Activated gamma-delta T cell (primary cell): ENCODE results near the gene PMS1.
"Not testable (repeated sequence)": the region's sequence is repeated elsewhere in the genome, so short reads cannot be mapped to it uniquely, and the experiment has no call there.

Experiments used
- DNase-seq: peaks from one replicate; lab custom pipeline; 2025; lab: John Stamatoyannopoulos, UW

Gene PMS1

GRCh38 chr2:189818249-189819038 is 34.2 kb downstream of the PMS1 start:
- DNase-seq: no peak

GRCh38 chr2:189819297-189819704 is 35.1 kb downstream of the PMS1 start:
- no peak for DNase-seq

- no peak for DNase-seq
Measured at GRCh38 chr2:189821953-189822748, 37.9 kb downstream of the PMS1 start.

- DNase-seq: no peak
Measured at GRCh38 chr2:189824694-189825396, 40.6 kb downstream of the PMS1 start.

GRCh38 chr2:189826039-189826438 is 41.8 kb downstream of the PMS1 start:
- no peak for DNase-seq

GRCh38 chr2:189829102-189829833 is 45.0 kb downstream of the PMS1 start:
- no peak for DNase-seq

- DNase-seq: no peak
Measured at GRCh38 chr2:189830510-189830909, 46.3 kb downstream of the PMS1 start.

- no peak for DNase-seq
Measured at GRCh38 chr2:189834059-189834458, 49.8 kb downstream of the PMS1 start.

- DNase-seq: not testable (repeated sequence)
Measured at GRCh38 chr2:189834642-189835041, 50.4 kb downstream of the PMS1 start.

- no peak for DNase-seq
Measured at GRCh38 chr2:189835855-189836558, 51.8 kb downstream of the PMS1 start.

GRCh38 chr2:189836644-189837043 is 52.4 kb downstream of the PMS1 start:
- no peak for DNase-seq

- DNase-seq: no peak
Measured at GRCh38 chr2:189837326-189837725, 53.1 kb downstream of the PMS1 start.

GRCh38 chr2:189841019-189841418 is 56.8 kb downstream of the PMS1 start:
- no peak for DNase-seq

- no peak for DNase-seq
Measured at GRCh38 chr2:189848276-189848675, 64.0 kb downstream of the PMS1 start.

- DNase-seq: no peak
Measured at GRCh38 chr2:189849550-189849949, 65.3 kb downstream of the PMS1 start.

GRCh38 chr2:189851174-189851826 is 67.0 kb downstream of the PMS1 start:
- no peak for DNase-seq

GRCh38 chr2:189854187-189854586 is 69.9 kb downstream of the PMS1 start:
- DNase-seq: no peak

- no peak for DNase-seq
Measured at GRCh38 chr2:189854940-189855339, 70.7 kb downstream of the PMS1 start.

- no peak for DNase-seq
Measured at GRCh38 chr2:189858291-189858690, 74.0 kb downstream of the PMS1 start.

- DNase-seq: no peak
Measured at GRCh38 chr2:189860161-189860560, 75.9 kb downstream of the PMS1 start.

- DNase-seq: no peak
Measured at GRCh38 chr2:189862751-189863150, 78.5 kb downstream of the PMS1 start.
